H9 (cell line): Measurements from ENCODE around the gene KLHL33. TPM values are rescaled to one million over a fixed set of nuclear protein-coding genes. Genes with fewer than 3 reads are reported as not detected.

Source experiments
- DNase-seq: peaks from one replicate; pipeline ENCODE4 v3.0.0-alpha.2; 2017
- H2AFZ ChIP-seq: one replicate; pipeline ENCODE4 v1.6.1; 2013; ENCODE audit warnings: mild to moderate bottlenecking, low read length, control low read depth, moderate library complexity
- H2AK5ac ChIP-seq: 2 replicates; pipeline ENCODE4 v1.6.1; 2013; ENCODE audit warnings: low read length, control low read depth, mixed read lengths; ENCODE audit not compliant: insufficient read length
- H2BK120ac ChIP-seq: one replicate; pipeline ENCODE4 v1.6.1; 2013; ENCODE audit warnings: low read depth, mild to moderate bottlenecking, low read length, control low read depth, inconsistent platforms; ENCODE audit not compliant: poor library complexity, severe bottlenecking
- H2BK12ac ChIP-seq: 2 replicates; pipeline ENCODE4 v1.6.1; 2013; ENCODE audit warnings: low read length, control low read depth, mixed read lengths, low read depth; ENCODE audit not compliant: insufficient read length
- H2BK15ac ChIP-seq: 2 replicates; pipeline ENCODE4 v1.6.1; 2013; ENCODE audit warnings: low read depth, low read length, control low read depth
- H2BK20ac ChIP-seq: one replicate; pipeline ENCODE4 v1.6.1; 2013; ENCODE audit warnings: low read depth, mild to moderate bottlenecking, low read length, control low read depth, inconsistent platforms; ENCODE audit not compliant: poor library complexity, severe bottlenecking
- H2BK5ac ChIP-seq: 2 replicates; pipeline ENCODE4 v1.6.1; 2013; ENCODE audit warnings: low read length, control low read depth, mixed read lengths; ENCODE audit not compliant: insufficient read length
- H3K14ac ChIP-seq: 2 replicates; pipeline ENCODE4 v1.6.1; 2013; ENCODE audit warnings: low read length, control low read depth; ENCODE audit not compliant: insufficient read depth
- H3K18ac ChIP-seq: 2 replicates; pipeline ENCODE4 v1.6.1; 2013; ENCODE audit warnings: low read depth, mild to moderate bottlenecking, mixed read lengths, low read length, control low read depth; ENCODE audit not compliant: insufficient read length
- H3K23ac ChIP-seq: 2 replicates; pipeline ENCODE4 v1.6.1; 2013; ENCODE audit warnings: low read length, control low read depth, mixed read lengths, low read depth; ENCODE audit not compliant: insufficient read length
- H3K23me2 ChIP-seq: 2 replicates; pipeline ENCODE4 v1.6.1; 2013; ENCODE audit warnings: low read depth, mild to moderate bottlenecking, mixed read lengths, low read length, control low read depth; ENCODE audit not compliant: insufficient read length, poor library complexity, severe bottlenecking
- H3K27ac ChIP-seq: 2 replicates; pipeline ENCODE4 v1.5.1; 2013; ENCODE audit warnings: low read length, control low read depth, mixed read lengths, low read depth; ENCODE audit not compliant: insufficient read length
- H3K27me3 ChIP-seq: 2 replicates; pipeline ENCODE4 v1.6.1; 2013; ENCODE audit warnings: low read length, control low read depth, inconsistent platforms; ENCODE audit not compliant: insufficient read depth
- H3K4ac ChIP-seq: 2 replicates; pipeline ENCODE4 v1.6.1; 2013; ENCODE audit warnings: low read depth, mild to moderate bottlenecking, control low read depth, inconsistent platforms, low read length, moderate library complexity
- H3K4me1 ChIP-seq: 2 replicates; pipeline ENCODE4 v1.6.1; 2013; ENCODE audit warnings: low read length, control low read depth, inconsistent platforms; ENCODE audit not compliant: insufficient read depth
- H3K4me2 ChIP-seq: 2 replicates; pipeline ENCODE4 v1.6.1; 2013; ENCODE audit warnings: low read length, control low read depth, mixed read lengths; ENCODE audit not compliant: insufficient read length, insufficient read depth
- H3K56ac ChIP-seq: 2 replicates; pipeline ENCODE4 v1.6.1; 2013; ENCODE audit warnings: low read depth, mild to moderate bottlenecking, mixed read lengths, low read length, control low read depth; ENCODE audit not compliant: insufficient read length
- H3K79me1 ChIP-seq: 2 replicates; pipeline ENCODE4 v1.6.1; 2013; ENCODE audit warnings: low read depth, mild to moderate bottlenecking, moderate library complexity, low read length, control low read depth, inconsistent platforms; ENCODE audit not compliant: insufficient read depth, poor library complexity, severe bottlenecking
- H3K79me2 ChIP-seq: 2 replicates; pipeline ENCODE4 v1.6.1; 2013; ENCODE audit warnings: low read length, control low read depth, inconsistent platforms; ENCODE audit not compliant: insufficient read depth
- H3K9ac ChIP-seq: 2 replicates; pipeline ENCODE4 v1.6.1; 2013; ENCODE audit warnings: low read length, control low read depth, mixed read lengths; ENCODE audit not compliant: insufficient read length; ENCODE audit errors: extremely low read depth
- H3K9me3 ChIP-seq: one replicate; pipeline ENCODE4 v1.6.1; 2013; ENCODE audit warnings: low read depth, low read length, inconsistent platforms; ENCODE audit not compliant: control insufficient read depth
- H3T11ph ChIP-seq: one replicate; pipeline ENCODE4 v1.6.1; 2013; ENCODE audit warnings: mild to moderate bottlenecking, low read length, control low read depth, inconsistent platforms
- H4K20me1 ChIP-seq: one replicate; pipeline ENCODE4 v1.6.1; 2013; ENCODE audit not compliant: control insufficient read depth, insufficient read length, insufficient read depth
- H4K5ac ChIP-seq: 2 replicates; pipeline ENCODE4 v1.6.1; 2013; ENCODE audit warnings: low read depth, mild to moderate bottlenecking, mixed read lengths, low read length, control low read depth; ENCODE audit not compliant: insufficient read length
- H4K8ac ChIP-seq: replicated peaks from 2 replicates; pipeline ENCODE4 v1.6.1; 2013; ENCODE audit warnings: low read length, control low read depth, mixed read lengths, low read depth; ENCODE audit not compliant: insufficient read length
- H4K91ac ChIP-seq: 2 replicates; pipeline ENCODE4 v1.6.1; 2013; ENCODE audit warnings: low read depth, mild to moderate bottlenecking, moderate library complexity, mixed read lengths, low read length, control low read depth; ENCODE audit not compliant: insufficient read length
- H3K27ac Mint-ChIP-seq, 3 experiments: 2 replicates in 2 of 3; 3 replicates in 1 of 3; pipeline ENCODE4 v1.8.0; 2020 to 2021; ENCODE audit warnings: mixed read lengths in 3 of 3, mild to moderate bottlenecking in 1 of 3, moderate library complexity in 1 of 3
- H3K27me3 Mint-ChIP-seq: 2 replicates; pipeline ENCODE4 v1.8.0; 2021; ENCODE audit warnings: low read depth, mild to moderate bottlenecking, moderate library complexity, mixed read lengths
- H3K36me3 Mint-ChIP-seq, 3 experiments: 2 replicates in 2 of 3; 3 replicates in 1 of 3; pipeline ENCODE4 v1.8.0; 2020 to 2021; ENCODE audit warnings: low read depth in 3 of 3, mixed read lengths in 3 of 3; ENCODE audit not compliant: insufficient read depth in 1 of 3
- H3K4me1 Mint-ChIP-seq, 2 experiments: 2 replicates each; pipeline ENCODE4 v1.8.0; 2020; ENCODE audit warnings: mixed read lengths in 2 of 2
- H3K4me3 Mint-ChIP-seq, 2 experiments: 2 replicates in 1 of 2; 3 replicates in 1 of 2; pipeline ENCODE4 v1.8.0; 2020 to 2021; ENCODE audit warnings: mild to moderate bottlenecking in 2 of 2, mixed read lengths in 2 of 2, moderate library complexity in 1 of 2
- H3K9me3 Mint-ChIP-seq, 2 experiments: 2 replicates in 1 of 2; 3 replicates in 1 of 2; pipeline ENCODE4 v1.8.0; 2020; ENCODE audit warnings: mild to moderate bottlenecking in 2 of 2, mixed read lengths in 2 of 2, moderate library complexity in 1 of 2
- CTCF ChIP-seq: fragments of 200-600 bp; sonication (generic); conservative IDR thresholded peaks from 3 replicates; pipeline ENCODE4 v1.8.0; 2021; ENCODE audit warnings: antibody characterized with exemption, mild to moderate bottlenecking
- WGBS: extraction: QIAGEN DNeasy Blood & Tissue Kit; methylation state at CpG from one replicate; pipeline ENCODE4 v1.1.7; 2013; ENCODE audit warnings: missing lambda C conversion rate, low lambda C conversion rate, mixed read lengths; ENCODE audit not compliant: insufficient read length; ENCODE audit errors: extremely low coverage; 5-methylcytosine and 5-hydroxymethylcytosine counted together
- total RNA-seq: library from RNA; stranded (reverse); gene quantifications from 2 replicates; pipeline ENCODE4 v1.2.1, GENCODE V29; 2021

Gene KLHL33
- total RNA-seq, 1 experiment from 2014 or later, result 0.04 TPM

GRCh38 chr14:20386276-20386855 is 49.6 kb downstream of the KLHL33 start:
- no peaks in the 10 kb centered on the region for H3K79me1 ChIP-seq
- H3K18ac ChIP-seq, result no peak overlapping the region
- no peaks in the 10 kb centered on the region for H4K20me1 ChIP-seq
- H2BK12ac ChIP-seq, result no peak overlapping the region
- no peak overlapping the region for H4K8ac ChIP-seq
- no peak overlapping the region for H3K14ac ChIP-seq
- no peak overlapping the region for H3K4ac ChIP-seq
- H2BK120ac ChIP-seq, result no peak overlapping the region
- H4K91ac ChIP-seq, result no peak overlapping the region
- H3K36me3 Mint-ChIP-seq, result peaks cover 28 to 81% (median 72%) of the 10 kb centered on the region in 3 experiments; a peak in 6 of 7 replicates
- H3K9me3 Mint-ChIP-seq, result no peaks in the 10 kb centered on the region; a peak in 1 of 5 replicates
- no peak overlapping the region for H3K27ac ChIP-seq
- no peak overlapping the region for H3K23ac ChIP-seq
- no peak for DNase-seq
- H3K9ac ChIP-seq, result no peak overlapping the region
- no peak overlapping the region for H3K56ac ChIP-seq
- no peak overlapping the region for H2AFZ ChIP-seq
- H3K23me2 ChIP-seq, result no peaks in the 10 kb centered on the region
- H3K79me2 ChIP-seq, result no peaks in the 10 kb centered on the region
- H3K4me1 ChIP-seq, result no peaks in the 10 kb centered on the region
- WGBS, result no CpG with 5 or more reads among the region's 17 CpGs
- no peak overlapping the region for H3K4me2 ChIP-seq
- no peaks in the 10 kb centered on the region for H3K27me3 Mint-ChIP-seq
- H3K27ac Mint-ChIP-seq, result no peak overlapping the region; a peak in 1 of 7 replicates
- no peak overlapping the region for H3K4me3 Mint-ChIP-seq
- H2BK5ac ChIP-seq, result no peak overlapping the region
- no peak for TF ChIP-seq CTCF
- H2AK5ac ChIP-seq, result no peak overlapping the region
- peaks cover 9% of the 10 kb centered on the region in 2 experiments; a peak in 3 of 4 replicates for H3K4me1 Mint-ChIP-seq
- H3T11ph ChIP-seq, result no peak overlapping the region
- H2BK15ac ChIP-seq, result no peak overlapping the region
- H2BK20ac ChIP-seq, result no peak overlapping the region
- no peak overlapping the region for H4K5ac ChIP-seq
- no peaks in the 10 kb centered on the region for H3K27me3 ChIP-seq
- no peaks in the 10 kb centered on the region for H3K9me3 ChIP-seq
